Measurements from ENCODE around the gene POLE.
"Not testable (repeated sequence)": the region's sequence is repeated elsewhere in the genome, so short reads cannot be mapped to it uniquely, and the experiment has no call there.

POLE gene

DNA sequence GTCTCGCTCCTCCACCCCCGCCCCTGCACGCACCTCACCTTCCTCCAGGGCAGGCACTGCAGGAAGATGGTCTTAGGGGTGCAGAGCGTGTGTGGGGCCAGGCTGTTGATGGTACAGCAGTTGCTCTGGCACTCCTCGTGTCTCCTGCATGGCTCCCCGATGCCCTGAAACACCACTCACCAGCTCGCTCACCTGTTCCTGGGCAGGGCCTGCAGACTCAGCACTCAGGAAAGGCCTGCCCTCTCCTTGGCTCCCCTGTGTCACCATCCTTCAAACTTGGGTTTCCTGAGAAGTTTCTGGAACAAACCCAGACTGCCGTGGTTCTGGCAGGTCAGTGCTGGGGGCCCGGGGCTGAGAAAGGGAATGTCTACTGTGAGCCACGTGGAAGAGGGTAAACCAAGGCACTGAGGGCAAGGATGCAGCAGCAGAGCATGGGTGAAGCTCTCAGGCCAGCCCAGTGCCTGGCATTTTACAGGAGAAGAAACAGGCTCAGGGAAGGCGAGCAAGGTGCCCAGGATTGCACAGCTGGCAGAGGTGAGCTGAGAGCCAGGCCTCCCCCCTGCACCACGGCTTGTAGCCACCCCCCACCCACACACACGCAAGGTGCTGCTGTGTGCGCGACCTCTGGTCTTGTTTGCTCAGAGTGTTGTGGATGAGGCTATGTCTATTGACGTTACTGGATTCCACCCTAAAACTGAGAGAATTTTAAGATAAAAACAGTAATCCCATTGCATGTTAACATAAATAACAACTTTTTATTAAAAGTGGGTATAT, 82.3 kb downstream of the POLE start:
- Histone ChIP-seq H3K27ac (no peak overlapping the region), H3K4me3 (no peak overlapping the region)

DNA sequence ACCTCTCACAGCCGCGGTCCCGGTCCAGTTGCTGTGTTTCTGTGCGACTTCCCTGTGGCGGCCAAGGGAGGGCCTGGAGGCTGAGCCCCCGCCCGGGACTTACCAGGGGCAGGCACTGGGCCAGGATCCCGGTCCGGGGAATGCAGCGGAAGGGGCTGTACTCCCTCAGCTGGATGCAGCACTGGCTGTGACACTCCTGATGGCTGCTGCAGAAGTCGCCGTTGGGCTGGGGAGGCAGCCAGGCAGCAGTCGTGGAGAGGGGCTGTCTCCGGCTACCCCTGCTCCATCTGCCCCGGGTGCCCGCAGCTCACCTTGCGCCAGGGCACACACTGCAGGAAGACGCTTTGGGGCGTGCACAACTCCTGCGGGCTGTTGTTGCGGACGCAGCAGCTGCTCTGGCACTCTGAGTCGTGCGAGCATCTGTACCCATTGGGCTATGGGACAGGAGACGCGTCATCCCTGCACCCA, 83.0 kb downstream of the POLE start:
- H3K4me3 ChIP-seq = peak overlapping the region in 3 of 7 experiments; percentile 2 to 30 (median 24)
- H3K27ac ChIP-seq = peak overlapping the region in 6 of 21 experiments; percentile 12 to 70 (median 39)

DNA sequence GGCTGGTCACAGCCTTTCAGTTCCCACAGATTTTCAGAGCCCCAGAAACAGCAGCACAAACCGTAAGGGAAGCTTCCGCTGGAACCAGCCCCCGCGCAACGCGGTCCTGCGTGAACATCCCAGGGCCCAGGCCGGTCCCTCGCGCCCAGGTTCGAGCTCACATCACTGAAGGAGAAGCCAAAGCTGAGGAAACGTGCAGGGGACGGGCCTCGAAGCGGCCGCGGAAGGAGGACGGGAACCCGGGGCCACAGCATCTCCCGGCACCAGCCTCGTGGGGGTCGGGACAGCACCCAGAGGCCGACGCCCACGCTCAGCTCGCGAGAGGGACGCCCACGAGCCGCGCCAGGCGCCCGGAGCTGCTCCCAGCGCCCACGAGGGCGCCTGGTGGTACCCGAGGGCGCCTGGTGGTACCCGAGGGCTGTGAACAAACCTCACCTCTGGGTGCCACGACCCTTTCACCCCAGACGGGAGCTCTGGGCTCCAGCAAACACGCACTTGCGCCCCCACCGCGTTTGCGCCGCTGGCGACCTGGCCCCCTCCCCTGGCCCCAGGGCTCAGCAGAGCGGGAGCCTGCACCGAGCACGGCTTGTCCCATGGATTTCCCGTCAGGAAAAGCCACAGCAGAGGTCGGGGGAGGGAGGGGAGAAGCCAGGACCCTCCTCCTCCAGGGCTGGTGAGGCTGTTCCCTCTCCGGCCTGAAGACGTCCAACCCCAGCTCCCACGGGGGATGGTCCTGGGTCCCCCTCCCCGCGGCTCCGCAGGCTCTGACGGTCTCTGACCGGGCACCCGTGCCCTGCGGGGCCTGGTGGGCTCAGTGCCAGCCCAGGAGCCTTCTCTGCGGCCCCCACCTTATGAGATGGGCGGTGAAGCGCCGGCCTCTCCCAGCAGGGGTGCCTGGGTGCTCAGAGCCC, 83.6 kb downstream of the POLE start:
- H3K27ac ChIP-seq = peak overlapping the region in 8 of 21 experiments; percentile 0 to 70 (median 22)
- H3K4me3 ChIP-seq = peak overlapping the region in 3 of 7 experiments; percentile 2 to 30 (median 24)

DNA sequence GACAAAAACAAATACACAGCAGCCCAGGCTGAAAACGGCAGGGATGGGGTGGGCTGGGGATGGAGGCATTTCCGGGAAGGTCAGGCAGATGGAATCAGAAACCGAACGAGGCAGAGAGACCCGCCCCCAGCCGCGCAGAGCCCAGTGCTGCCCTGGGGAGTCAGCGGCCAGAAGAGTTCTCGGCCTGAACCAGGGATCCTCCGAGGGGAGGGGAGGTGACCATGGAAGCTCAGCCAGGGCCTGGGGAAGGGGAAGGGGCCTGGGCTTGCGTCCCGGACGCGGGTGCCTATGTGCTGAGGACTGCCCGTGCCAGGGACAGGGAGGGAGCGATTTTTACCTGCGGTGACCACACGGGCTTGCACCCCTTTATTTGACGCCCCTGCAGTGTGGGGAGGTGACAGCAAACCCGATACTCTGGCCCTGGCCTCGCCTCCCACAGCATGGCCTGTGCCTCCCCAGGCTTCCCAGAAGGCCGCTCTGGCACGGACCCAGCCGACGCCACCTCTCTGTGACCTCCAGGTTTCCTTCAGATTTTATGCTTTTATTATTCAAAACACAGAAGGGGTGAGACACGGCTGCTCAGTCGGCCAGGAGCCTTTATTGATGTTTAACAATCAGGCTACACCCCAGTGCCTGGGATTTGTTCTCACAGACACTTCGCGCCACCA, 84.4 kb downstream of the POLE start:
- Histone ChIP-seq H3K4me3 (no peak overlapping the region), H3K27ac (peak overlapping the region in 4 of 21 experiments; percentile 16 to 70 (median 44))

DNA sequence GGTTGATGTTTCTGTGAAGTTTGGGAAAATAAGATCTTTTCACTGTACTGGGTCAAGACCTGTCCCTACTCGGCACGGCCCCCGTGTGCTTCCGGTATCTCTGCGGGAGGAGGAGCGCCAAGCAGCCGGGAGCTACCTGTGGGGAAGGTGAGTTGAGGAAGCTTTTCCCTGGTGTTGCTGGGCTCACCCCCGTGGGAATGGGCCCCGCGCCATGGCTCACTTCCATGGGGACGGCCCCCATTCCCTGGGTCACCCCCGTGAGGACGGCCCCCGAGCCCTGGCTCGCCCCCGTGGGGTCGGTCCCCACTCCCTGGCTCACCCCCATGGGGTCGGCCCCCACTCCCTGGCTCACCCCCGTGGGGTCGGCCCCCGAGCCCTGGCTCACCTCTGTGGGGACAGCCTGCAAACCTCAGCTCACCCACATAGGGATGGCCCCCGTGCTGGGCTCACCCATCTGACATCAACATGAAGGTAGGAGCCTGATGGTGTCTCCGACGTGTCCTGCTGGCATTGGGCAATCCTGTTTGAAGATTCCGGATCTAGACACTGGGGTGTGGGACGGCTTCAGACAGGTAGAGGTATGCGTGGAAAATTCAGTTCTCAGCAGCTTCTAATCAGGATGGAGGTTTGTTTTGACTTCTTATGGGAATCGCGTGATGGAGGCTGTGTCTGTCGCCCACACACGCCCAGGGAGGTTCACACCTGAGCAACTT, 85.8 kb downstream of the POLE start:
- Histone ChIP-seq H3K27ac (peak overlapping the region in 2 of 21 experiments; percentile 7 to 31), H3K4me3 (peak overlapping the region in 5 of 7 experiments; percentile 21 to 43 (median 30))

DNA sequence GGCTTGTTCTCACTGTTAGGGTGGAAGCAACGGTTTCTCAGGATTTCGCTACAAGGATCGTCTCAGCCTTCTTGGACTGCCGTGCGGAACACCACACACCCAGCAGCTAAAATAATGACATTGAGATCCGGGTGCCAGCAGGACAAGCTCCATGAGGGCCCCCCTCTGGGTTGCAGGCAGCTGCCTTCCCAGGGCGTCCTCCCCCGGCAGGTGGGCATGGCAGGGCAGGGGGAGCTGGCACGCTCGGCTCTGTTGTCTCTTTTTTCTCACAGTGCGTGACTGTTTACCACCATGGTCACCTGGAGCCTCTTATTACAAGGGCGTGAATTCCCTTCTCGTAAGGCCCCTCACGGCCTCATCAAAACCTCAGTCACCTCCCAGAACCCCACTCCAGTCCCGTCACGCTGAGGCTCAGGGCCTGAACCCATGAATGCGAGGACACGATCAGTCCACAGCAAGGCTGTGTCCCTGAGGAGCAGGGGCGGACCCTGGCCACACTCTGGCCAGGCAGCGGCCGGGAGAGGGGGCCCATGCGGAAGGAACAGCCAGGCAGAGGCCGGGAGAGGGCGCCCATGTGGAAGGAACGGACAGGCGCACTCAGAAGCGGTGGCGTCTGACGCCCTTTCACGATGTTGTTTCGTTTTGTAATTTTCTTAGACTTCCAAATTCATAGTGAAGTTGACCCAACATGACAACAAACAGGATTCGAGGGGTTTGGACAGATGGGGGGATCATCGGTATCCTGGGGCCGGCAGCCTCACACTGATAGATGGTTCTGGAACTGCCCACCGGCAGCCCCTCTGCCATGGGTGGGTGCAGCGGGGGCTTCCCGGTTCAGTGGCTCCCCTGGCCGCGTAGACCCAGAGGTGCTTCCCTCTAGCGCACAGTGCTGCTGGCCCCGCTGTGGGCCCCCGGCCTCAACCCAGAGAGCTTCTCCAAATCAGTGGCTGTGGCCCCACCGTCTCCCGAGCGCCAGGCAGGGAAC, 86.8 kb downstream of the POLE start:
- Histone ChIP-seq H3K4me3 (peak overlapping the region; percentile 7 to 43 (median 26)), H3K27ac (peak overlapping the region in 8 of 21 experiments; percentile 7 to 52 (median 38))

DNA sequence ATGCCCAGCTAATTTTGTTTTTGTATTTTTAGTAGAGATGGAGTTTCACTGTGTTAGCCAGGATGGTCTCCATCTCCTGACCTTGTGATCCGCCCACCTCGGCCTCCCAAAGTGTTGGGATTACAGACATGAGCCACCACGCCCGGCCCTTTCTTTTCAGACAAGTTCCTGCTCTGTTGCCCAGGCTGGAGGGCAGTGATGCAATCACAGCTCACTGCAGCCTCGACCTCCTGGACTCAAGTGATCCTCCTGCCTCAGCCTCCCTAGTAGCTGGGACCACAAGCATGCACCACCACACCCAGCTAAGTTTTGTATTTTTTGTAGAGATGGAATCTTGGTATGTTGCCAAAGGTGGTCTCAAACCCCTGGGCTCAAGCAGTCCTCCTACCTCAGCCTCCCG, 87.6 kb downstream of the POLE start:
- not testable (repeated sequence) for H3K4me3 ChIP-seq, H3K27ac ChIP-seq

DNA sequence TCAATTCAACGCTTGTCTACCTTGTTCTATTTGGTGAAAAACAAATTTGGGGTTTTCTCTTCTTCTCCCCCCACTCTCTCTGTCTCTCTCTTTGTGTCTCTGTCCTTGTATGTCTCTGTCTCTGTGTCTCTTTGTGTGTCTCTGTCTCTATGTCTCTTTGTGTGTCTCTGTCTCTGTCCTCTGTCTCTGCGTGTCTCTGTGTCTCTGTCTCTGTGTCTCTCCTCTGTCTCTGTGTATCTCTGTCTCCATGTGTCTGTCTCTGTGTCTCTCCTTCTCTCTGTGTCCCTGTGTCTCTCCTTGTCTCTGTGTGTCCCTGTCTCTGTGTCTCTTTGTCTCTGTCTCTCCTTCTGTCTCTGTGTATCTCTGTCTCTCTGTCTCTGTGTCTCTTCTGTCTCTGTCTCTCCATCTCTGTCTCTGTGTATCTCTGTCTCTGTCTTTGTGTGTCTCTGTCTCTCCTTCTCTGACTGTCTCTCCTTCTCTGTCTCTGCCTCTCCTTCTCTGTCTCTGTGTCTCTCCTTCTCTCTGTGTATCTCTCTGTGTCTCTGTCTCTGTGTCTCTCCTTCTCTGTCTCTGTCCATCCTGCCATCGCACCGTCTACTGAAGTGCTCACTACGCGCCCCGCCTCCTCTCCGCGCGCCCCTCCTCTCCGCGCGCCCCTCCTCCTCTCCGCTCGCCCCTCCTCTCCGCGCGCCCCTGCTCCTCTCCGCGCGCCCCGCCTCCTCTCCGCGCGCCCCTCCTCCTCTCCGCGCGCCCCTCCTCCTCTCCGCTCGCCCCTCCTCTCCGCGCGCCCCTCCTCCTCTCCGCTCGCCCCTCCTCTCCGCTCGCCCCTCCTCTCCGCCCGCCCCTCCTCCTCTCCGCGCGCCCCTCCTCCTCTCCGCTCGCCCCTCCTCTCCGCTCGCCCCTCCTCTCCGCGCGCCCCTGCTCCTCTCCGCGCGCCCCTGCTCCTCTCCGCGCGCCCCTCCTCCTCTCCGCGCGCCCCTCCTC, 89.5 kb downstream of the POLE start:
- H3K27ac ChIP-seq = no peak overlapping the region
- H3K4me3 ChIP-seq = peak overlapping the region in 4 of 7 experiments; percentile 13 to 36 (median 26)

DNA sequence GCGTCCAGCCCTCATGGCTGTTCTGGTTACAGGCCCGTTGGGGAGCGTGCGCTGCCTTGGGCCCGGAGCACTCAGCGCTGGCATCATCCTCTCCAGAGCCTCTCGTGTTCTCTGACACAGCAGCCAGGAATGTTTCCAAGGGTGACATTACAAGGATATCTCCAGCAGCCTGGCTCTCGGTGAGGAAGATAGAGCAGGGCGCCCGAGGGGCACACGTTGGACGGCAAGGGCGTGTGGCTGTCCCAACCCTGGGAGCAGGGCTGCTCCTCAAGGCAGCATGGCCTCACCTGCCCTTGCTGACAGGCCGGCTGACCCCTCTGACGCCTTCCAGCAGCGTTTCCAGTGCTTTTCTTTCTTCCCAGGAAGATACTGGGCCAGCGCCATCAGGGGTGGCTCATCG, 91.1 kb downstream of the POLE start:
- no peak overlapping the region for H3K4me3 ChIP-seq
- no peak overlapping the region for H3K27ac ChIP-seq

DNA sequence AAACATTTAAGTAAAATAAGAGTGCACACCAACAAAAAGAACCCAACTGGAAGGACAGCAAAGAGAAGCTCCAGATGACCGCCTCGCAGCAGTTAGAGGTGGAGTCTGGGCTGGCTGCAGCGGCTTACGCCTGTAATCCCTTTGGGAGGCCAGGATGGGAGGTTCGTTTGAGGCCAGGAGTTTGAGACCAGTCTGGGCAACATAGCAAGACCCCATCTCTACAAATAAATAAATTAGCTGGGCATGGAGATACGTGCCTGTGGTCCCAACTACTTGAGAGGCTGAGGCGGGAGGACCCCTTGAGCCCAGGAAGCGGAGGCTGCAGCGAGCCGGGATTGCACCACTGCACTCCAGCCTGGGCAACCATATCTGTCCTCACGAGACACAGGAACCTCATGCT, 92.0 kb downstream of the POLE start:
- Histone ChIP-seq H3K27ac (no peak overlapping the region), H3K4me3 (no peak overlapping the region)

DNA sequence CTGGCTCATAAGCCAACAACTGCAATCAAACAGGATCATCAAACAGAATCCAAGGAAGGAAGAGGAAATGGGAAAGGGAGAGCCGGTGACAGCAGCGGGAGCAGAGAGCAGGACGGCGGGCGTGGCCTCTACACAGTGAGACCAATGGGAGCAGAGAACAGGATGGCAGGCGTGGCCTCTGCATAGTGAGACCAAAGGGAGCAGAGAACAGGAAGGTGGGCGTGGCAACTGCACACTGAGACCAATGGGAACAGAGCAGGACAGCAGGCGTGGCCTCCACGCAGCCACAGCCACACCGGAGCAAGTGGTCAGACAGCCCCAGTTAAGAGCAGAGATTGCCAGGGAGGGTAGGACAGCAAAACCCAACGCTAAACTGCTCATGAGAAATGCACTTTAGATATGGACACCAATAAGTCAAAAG, 93.2 kb downstream of the POLE start:
- H3K4me3 ChIP-seq = no peak overlapping the region

DNA sequence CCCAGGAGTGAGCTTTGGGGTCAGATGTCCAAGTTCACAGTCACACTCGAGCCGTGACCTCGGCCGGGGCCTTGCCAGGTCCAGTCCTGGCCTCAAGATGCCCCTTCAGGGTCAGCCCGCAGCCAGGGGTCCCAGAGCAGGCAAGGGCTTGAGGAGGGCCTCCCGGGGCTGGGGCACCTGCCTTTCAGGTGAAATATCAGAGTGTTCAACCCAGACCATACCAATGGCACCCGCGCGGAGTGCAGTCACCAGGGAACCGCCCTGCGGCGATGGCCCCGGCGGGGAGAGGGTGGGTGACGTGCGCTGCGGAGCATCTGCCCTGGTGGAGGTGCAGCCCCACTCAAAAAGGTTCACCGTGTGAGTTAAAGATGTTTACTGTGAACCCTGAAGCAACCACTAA, 93.6 kb downstream of the POLE start:
- H3K27ac ChIP-seq = no peak overlapping the region

More for the DNA sequence above, 93.2 kb downstream of the POLE start:
- no peak overlapping the region for H3K27ac ChIP-seq

DNA sequence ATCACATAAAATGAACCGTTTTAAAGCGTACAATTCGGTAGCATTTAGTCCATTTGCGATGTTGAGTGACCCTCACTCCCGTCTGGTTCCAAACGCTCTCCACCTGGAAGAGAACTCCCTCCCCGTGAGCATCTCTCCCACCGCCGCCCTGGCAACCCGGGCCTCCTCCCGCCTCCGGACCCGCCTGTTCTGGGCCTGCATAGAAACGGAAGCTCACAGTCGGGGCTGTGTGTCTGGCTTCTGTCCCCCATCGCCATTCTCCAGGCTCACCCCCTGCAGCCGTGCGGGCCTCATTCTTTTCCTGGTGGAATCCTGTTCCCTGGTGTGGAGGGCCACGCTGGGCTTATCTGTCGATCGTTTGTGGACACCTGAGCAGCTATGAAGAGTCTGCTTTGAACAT, 94.1 kb downstream of the POLE start:
- no peak overlapping the region for H3K27ac ChIP-seq
- H3K4me3 ChIP-seq = no peak overlapping the region

More for the DNA sequence above, 93.6 kb downstream of the POLE start:
- H3K4me3 ChIP-seq = no peak overlapping the region

DNA sequence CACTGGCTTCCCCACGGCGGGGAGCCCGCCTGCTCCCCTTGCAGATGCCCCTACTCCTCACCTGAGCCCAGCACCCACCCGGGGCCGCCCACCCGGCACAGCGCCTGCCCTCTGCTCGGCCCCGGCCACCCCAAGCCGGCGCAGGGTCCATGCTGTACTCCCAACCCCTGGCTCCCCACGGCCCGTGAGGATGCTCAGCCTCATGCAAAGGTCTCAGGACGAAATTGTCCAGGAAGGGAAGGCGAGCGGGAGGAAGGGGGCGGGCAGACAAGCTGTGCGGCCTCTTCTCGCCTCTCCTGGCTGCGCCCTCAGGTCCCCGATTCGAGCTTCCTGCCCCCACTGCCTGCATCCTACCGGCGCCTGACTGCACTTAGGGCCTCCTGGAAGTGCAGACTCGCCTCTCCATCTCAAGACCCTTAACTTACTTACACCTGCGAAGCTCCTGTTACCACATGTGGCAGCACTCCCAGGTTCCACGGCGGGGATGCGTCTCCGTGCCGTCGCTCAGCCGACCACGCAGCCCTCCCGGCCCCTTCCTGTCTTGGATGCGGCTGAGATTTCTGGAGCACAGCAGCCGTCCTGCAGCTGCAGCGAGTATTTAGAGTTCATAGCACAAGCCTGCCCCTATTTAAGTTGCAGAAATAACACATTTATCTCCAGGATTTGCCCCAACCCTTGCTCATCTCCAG, 94.7 kb downstream of the POLE start:
- H3K27ac ChIP-seq = no peak overlapping the region
- no peak overlapping the region for H3K4me3 ChIP-seq

DNA sequence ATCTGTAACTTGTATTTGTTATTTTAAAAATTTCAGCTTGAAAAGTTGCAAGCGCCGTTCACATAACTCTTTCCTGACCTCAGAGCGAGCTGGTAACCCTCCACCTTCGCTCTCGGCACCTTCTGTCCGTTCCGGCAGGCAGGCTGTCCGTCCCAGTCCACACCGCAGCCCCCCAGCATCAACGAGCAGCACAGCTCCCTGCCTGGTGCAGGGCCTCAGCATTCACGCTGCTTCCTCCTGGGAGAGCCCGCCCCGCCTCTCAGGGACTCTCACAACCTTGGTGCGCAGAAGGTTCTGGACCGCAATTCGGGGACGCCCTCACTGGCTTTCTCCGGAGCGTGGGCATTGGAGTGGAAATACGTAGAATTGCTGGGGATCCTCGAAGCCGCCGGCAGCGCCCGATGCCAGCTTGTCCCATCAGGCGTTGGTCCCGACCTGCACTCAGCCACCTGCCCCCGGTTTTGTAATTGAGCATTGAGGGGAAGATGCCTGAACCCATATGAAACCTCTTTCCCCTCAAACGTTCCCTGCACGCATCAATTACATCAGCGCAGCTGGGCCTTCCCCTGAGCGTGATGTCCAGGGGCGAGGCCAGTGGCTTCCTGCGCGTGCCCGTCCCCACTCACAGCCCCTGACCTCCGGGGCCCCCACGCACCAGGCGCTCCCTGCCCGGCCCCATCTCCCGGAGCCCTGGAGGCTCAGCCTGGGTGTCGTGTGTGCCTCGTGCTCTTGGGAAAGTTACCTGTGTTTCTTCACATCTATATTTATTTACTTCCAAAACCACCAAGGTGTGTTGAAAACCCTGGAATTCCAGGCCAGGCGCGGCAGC, 95.8 kb downstream of the POLE start:
- no peak overlapping the region for H3K27ac ChIP-seq
- H3K4me3 ChIP-seq = no peak overlapping the region

All from skin epidermis (tissue), 12 donors.